Right lung (tissue), 5 donors: ENCODE results near the gene RAPGEF6. TPM values are rescaled to one million over a fixed set of nuclear protein-coding genes. Genes with fewer than 3 reads are reported as not detected.
"Not testable (repeated sequence)": the region's sequence is repeated elsewhere in the genome, so short reads cannot be mapped to it uniquely, and the experiment has no call there.

Experiments
- DNase-seq, 2 donors: peaks; one replicate each; pipeline ENCODE4 v3.0.0-alpha.2; 2013
- polyA plus RNA-seq, 5 donors: library from polyadenylated mRNA; unstranded; fragments of 120-200 nt; gene quantifications; one replicate each; pipeline versions ENCODE4 v1.2.1 to v1.2.3, GENCODE V29; 2013; ENCODE audit warnings: inconsistent platforms in 1 of 5, low replicate concordance in 1 of 5; ENCODE audit not compliant: insufficient read length in 5 of 5, insufficient read depth in 1 of 5

The RAPGEF6 gene
- polyA plus RNA-seq, 5 donors = 11.7 to 22.0 (median 20.8) TPM

GRCh38 chr5:131644822-131645221, 9.8 kb upstream of the RAPGEF6 start:
- no peak for DNase-seq

GRCh38 chr5:131644370-131644769, 9.3 kb upstream of the RAPGEF6 start:
- DNase-seq = no peak

GRCh38 chr5:131641494-131641893, 6.5 kb upstream of the RAPGEF6 start:
- no peak for DNase-seq

DNA sequence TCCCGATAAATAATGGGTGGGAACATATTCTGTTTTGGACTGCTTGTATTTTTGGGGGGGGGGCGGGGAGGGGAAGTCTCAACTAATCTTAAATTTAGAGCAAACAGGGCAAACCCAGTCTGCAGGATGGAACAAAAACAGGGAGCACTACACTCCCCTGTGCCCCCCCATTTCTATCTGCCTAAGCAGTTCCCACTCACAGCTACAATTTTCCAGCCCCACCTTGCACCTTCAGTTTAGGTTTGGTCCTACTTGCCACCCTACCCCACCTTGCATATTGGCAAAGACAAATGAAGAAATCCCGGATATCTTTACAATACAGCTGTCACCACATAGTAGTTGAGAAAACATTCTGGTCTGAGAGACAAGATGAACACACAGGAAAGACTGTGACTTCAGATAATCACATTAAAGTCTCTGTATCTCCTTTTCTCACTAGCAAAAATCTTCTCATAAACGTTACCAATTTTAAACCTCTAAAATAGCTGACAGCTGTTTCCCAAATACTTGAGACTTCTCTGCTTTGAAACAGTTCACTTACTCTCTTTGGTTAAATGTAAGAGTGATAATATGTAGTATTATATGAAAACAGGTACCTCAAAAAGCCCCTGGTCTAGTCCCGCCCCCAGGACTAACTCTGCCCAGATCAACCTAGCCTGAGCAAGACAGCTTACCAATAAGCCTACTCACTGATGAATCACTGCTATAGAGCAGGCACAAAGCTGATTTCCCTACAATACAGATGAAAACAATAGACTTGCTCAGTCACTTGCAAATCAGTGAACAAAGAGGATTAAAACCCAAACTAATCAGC, 5.2 kb upstream of the RAPGEF6 start:
- DNase-seq = no peak

GRCh38 chr5:131639148-131639547, 4.1 kb upstream of the RAPGEF6 start:
- no peak for DNase-seq

- DNase-seq = no peak
Observed at GRCh38 chr5:131637694-131638093, 2.7 kb upstream of the RAPGEF6 start.

- no peak for DNase-seq
Observed at GRCh38 chr5:131635684-131636572, 899 bp upstream of the RAPGEF6 start.

DNA sequence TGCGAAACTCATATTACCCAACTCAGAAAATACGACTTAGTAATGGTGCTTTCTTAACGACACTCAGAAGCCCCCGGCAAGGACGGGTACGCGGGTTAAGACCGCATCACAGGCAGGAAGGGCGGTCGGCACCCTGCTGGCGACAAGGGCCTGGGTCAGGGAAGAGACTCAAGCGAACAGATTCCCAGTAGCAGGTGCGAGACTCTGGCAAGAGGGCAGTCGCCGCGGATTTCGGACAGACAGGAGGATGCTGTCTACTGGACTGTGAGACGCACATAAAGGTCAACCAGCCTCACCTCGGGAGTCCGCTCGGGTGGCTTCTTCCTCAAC, 398 bp downstream of the RAPGEF6 start:
- no peak for DNase-seq

GRCh38 chr5:131634238-131634637, 791 bp downstream of the RAPGEF6 start:
- DNase-seq = no peak

DNA sequence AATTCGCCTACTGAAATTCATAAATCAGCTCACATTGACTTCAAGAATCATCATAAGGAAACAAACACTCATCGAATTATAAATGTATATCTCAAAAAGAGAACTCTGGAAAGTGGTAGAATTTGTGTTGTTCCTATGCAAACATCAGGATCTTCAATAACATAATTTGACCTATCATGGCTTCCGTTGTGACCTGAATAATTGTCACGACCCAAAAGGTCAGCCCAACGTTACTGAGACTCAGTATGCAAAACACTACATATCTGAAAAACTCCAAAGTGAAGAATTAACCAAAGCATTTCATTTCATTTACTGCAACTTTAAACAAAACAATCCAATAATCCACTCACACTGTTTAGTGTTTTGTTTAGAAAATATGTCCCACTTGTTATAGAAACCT, 1.2 kb downstream of the RAPGEF6 start:
- no peak for DNase-seq

- DNase-seq = no peak
Observed at GRCh38 chr5:131630963-131631350, 4.1 kb downstream of the RAPGEF6 start.

DNA sequence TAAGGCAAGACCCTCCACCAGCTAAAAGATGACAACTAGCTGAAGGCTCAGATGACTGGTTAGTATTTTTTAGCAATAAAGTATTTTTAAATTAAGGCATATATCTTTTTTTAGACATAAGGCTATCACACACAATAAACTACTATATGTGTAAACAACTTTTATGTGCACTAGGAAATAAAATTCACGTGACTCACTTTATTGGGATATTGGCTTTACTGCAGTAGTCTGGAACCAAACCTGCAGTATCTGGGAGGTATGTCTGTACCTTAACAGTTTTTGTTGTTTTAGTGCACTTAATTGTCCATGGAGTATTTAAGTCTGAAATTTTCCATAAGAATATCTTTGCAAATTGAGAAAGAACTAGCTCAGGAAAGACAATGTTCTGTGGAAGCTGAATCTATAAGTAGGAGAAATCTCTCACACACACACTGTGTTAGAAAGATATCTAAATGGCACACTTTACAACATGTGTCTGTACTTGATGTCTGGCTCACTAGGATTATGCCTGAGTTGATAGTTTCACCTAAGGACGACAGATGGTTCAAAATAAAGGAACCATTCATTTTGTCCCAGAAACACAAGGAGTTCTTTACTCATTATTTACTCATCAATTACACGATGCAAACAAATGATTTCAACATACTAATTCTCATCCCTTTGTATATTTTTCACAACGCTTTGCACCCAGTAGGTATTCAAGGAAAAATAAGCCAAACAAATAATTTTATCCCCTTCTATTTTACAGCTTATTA, 4.6 kb downstream of the RAPGEF6 start:
- no peak for DNase-seq

GRCh38 chr5:131628990-131629389, 6.0 kb downstream of the RAPGEF6 start:
- DNase-seq = no peak

GRCh38 chr5:131627207-131627865, 7.7 kb downstream of the RAPGEF6 start:
- no peak for DNase-seq

GRCh38 chr5:131622633-131623032, 12.4 kb downstream of the RAPGEF6 start:
- no peak for DNase-seq

GRCh38 chr5:131621164-131621563, 13.9 kb downstream of the RAPGEF6 start:
- not testable (repeated sequence) for DNase-seq

DNA sequence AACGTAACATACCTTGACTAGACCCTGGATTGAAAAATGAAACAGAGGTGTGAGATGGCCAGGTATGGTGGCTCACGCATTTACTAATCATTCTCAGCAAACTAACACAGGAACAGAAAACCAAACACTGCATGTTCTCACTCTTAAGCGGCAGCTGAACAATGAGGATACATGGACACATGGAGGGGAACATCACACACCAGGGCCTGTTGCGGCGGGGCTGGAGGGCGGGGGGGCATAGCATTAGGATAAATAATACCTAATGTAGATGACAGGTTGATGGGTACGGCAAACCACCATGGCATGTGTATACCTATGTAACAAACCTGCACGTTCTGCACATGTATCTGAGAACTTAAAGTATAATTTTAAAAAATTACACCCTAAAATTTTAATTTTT, 15.9 kb downstream of the RAPGEF6 start:
- no peak for DNase-seq

- DNase-seq = no peak
Observed at GRCh38 chr5:131617140-131617822, 17.7 kb downstream of the RAPGEF6 start.

- DNase-seq = no peak
Observed at GRCh38 chr5:131615957-131616356, 19.1 kb downstream of the RAPGEF6 start.

DNA sequence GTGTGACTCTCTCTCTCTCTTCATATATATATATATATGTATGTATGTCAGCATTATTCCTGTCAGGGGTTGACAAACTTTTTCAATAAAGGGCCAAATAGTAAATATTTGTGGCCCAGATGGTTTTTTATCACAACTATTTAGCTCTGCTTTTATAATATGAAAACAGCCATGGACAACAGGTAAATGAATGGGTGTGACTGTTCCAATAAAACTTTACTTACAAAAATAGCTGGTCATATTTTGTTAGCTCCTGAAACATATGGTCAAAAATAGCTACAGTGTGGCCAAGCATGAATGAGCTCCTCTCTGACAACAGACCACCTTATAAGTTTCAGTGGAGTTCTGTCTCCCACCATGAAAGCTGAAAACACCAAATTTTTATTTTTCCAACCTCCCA, 21.6 kb downstream of the RAPGEF6 start:
- no peak for DNase-seq

GRCh38 chr5:131611064-131611381, 24.0 kb downstream of the RAPGEF6 start:
- DNase-seq = no peak
